NCI-H2081 treated with DMSO at 0.1 percent for 48 hours (cell line): ENCODE data around the gene MAP3K3.
"Not testable (repeated sequence)": the region's sequence is repeated elsewhere in the genome, so short reads cannot be mapped to it uniquely, and the experiment has no call there.

Experiments used
- DNase-seq: peaks from one replicate; lab custom pipeline; 2025; lab: John Stamatoyannopoulos, UW

Gene MAP3K3

DNA sequence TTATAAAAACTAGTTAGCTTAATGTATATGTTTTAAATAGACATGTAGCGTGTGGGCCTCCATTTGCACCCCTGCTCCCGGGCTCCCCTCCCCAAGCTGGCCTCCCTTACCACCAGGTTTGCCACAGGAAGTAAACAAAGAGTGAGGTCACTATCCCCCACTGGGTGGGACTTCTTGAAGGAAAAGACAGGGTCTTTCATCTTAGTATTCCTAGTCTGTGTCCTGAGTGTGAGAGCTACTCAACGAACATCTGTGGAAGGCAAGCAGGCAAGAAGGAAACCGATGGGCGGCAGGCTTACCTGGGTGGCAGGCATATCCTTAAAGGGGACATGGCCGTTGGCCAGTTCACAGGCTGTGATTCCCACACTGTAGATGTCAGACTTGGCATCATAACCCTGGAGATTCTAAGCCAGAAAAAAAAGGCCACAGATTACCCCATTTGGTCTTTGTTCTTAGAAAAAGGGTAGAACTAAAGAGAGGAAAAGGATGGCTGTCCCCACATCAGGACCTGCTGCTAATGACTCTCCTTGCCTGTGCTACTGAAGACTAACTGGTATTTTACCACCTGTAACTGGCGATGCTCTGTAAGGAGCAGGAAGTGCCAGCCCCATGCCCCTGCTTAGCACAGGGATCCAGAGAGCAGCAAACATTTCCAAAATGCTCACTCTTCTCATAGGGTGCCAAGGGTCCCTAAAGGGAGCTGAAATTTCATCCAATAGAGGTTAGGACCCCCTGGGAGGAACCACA lies 84.3 kb downstream of the MAP3K3 start:
- DNase-seq: no peak

DNA sequence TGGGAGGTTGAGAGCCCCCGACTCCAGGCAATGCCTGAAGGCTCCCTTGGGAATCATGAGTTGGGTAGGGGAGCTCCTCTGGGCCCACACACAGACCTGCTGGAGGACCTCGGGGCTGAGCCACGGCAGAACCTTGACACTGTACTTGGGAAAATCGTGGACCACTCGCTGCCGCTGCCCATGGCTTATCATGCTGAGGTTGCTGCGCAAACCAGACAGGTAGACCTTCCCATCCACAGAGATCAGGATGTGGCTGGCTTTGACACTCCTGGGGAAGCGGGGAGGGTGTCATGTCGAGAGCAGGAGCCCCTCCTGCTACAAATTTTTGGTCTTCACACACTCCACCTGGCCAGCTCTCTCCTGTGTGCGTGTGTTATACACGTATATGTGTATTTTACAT lies 84.9 kb downstream of the MAP3K3 start:
- DNase-seq: no peak

DNA sequence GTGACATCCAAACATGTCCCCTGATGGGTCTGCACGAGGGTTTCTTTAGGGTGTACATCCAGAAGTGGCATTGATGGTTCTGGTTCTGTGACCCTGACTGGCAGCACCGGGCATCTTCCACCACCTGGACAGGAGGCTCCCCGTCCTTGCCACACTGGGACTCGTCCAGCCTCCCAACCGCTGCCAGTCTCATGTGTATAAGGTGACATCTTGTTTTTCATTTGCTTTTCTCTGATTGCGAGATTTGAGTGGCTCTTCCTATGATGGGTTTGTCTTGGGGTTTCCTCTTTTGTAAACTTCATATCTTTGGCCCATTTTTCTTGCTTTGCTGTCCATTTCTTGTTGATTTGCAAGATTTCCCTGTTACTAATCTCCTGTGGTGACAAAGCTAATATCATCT lies 86.9 kb downstream of the MAP3K3 start:
- DNase-seq: no peak

- no peak for DNase-seq
Observed at GRCh38 chr17:63714550-63715277, 92.5 kb downstream of the MAP3K3 start.

- no peak for DNase-seq
Observed at GRCh38 chr17:63716426-63716825, 94.2 kb downstream of the MAP3K3 start.

DNA sequence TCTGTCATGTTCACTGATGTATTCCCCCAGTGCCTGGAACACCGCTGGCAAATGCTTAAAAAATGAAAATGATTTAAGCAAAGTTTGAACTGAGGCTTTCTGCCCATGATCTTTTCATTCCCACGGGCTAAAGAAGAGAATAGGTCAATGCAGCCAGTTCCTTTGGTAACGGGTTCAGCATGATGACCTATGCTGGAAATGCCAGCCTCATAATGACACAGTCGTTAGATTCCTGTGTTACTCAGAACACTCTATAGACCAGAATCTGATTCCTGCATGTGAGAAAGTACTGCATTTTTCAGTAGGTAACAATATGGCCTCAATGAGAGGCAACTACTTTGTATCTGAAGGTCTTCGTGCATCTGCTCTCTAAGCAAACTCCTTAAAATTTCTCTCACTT lies 96.8 kb downstream of the MAP3K3 start:
- no peak for DNase-seq

DNA sequence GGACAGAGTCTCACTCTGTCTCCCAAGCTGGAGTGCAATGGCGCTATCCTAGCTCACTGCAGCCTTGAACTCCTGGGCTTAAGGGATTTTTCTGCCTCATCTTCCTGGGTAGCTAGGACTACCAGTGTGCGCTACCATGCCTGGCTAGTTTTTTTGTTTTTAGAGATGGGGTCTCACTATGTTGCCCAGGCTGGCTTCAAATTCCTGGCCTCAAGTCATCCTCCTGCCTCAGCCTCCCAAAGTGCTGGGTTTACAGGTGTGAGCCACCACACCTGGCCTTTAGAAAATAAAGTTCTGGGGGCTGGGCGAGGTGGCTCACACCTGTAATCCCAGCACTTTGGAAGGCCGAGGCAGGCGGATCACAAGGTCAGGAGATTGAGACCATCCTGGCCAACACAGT lies 98.0 kb downstream of the MAP3K3 start:
- not testable (repeated sequence) for DNase-seq

DNA sequence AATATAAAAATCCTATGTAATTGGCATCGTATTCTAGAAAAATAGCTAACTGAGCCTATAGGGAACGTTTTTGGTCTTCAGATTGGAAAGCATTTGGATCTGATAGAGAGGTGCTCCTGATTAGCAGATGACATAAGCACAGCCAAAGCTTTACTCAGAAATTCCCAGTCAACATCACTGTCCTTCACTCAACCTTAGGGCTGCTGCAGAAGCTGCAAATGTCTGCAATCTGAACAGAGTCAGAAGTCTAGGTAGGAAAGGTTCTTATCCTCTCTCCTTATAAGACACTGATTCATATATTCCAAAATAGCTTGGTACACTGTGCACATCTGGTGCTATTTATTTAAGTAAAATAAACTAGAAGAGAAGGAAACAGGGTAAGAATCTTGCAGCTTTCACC lies 100.2 kb downstream of the MAP3K3 start:
- DNase-seq: no peak

GRCh38 chr17:63735691-63736090 lies 113.5 kb downstream of the MAP3K3 start:
- no peak for DNase-seq

DNA sequence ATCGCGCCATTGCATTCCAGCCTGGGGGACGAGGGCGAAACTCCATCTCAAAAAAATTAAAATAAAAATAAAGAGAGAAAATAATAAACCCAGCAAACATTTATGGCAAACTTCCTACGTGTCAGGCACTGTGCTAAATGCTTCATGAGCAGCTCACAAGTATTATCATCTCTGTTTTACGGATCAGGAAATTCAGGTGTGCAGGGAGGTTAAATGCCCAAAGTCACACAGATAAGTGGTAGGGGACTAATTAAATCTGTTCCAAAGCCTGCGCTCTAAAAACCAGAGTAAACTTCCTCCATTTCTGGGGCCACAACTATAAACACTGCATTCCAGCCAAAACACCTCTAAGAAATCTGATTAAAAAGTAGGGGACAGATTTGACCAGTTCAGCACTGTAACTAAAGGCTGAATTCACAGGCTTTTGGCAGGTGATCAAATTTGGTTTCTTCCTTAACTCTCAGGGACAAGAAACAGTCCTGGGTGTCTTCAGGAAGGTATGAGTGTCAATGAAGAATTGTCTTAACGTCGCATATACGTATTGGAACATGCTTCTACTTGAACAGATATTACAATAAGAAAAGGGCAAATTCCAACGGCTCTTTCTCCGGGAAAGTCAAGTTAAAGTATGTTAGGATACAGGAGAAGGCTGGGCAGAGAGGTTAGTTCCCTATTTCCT lies 118.4 kb downstream of the MAP3K3 start:
- no peak for DNase-seq

GRCh38 chr17:63741143-63741407 lies 118.9 kb downstream of the MAP3K3 start:
- no peak for DNase-seq

- DNase-seq: peak; percentile 99
Observed at GRCh38 chr17:63741408-63742173, 119.4 kb downstream of the MAP3K3 start, which contains the start of gene STRADA. TSS of gene STRADA (minus strand) at chr17:63741799. CDS start at chr17:63728369, 13,430 bp downstream.
